Esophagus muscularis mucosa (tissue), 3 donors: Measurements from ENCODE around the gene CDH22.

Experiments used
- POLR2A ChIP-seq: fragments of 450-650 bp; IDR thresholded peaks from one replicate; pipeline ENCODE4 v1.6.1; 2017; ENCODE audit warnings: antibody characterized with exemption, moderate library complexity, mild to moderate bottlenecking, low read depth
- POLR2AphosphoS5 ChIP-seq, 2 donors: sonication (generic); formaldehyde crosslinking; IDR thresholded peaks; one replicate each; pipeline ENCODE4 v1.6.1; 2017; ENCODE audit warnings: antibody characterized with exemption in 2 of 2
- TF ChIP-seq, protein P1 (sequence below), 3 experiments: fragments of 200-600 bp in 2 of 3; fragments of 450-650 bp in 1 of 3; sonication (generic) in 2 of 3; IDR thresholded peaks; one replicate each; pipeline ENCODE4 v1.5.1; 2017 to 2019; ENCODE audit warnings: antibody characterized with exemption in 3 of 3, mild to moderate bottlenecking in 2 of 3, moderate library complexity in 1 of 3

DNA sequence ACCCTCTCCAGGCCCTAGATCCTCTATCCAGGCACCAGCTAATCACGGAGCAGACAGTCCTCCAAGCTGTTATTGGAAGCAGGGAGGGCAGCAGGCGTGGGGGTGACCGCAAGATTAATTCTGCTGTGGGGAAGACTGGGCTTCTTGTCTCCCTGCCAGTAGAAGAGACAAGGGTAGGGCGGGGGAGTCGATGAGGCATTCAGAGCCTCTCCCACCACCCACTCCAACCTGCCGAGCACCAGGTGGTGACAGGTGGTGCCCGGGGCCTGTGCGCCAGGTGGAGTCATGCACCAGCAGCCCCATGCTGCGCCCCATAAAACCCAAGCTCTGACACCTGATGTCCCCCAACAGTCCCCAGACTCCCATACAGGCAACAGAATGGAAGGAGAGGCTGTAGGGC, 89.6 kb downstream of the CDH22 start:
- TF ChIP-seq, protein P1, sequence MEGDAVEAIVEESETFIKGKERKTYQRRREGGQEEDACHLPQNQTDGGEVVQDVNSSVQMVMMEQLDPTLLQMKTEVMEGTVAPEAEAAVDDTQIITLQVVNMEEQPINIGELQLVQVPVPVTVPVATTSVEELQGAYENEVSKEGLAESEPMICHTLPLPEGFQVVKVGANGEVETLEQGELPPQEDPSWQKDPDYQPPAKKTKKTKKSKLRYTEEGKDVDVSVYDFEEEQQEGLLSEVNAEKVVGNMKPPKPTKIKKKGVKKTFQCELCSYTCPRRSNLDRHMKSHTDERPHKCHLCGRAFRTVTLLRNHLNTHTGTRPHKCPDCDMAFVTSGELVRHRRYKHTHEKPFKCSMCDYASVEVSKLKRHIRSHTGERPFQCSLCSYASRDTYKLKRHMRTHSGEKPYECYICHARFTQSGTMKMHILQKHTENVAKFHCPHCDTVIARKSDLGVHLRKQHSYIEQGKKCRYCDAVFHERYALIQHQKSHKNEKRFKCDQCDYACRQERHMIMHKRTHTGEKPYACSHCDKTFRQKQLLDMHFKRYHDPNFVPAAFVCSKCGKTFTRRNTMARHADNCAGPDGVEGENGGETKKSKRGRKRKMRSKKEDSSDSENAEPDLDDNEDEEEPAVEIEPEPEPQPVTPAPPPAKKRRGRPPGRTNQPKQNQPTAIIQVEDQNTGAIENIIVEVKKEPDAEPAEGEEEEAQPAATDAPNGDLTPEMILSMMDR (IDR thresholded peaks at IDR 0.05): no peak
- TF ChIP-seq POLR2A (no peak), POLR2AphosphoS5 (IDR thresholded peaks at IDR 0.05) (no peak)
